ENCODE results near the gene SLC6A4. TPM values are rescaled to one million over a fixed set of nuclear protein-coding genes. Genes with fewer than 3 reads are reported as not detected.

SLC6A4 gene
- total and polyA plus RNA-seq, 2 experiments from 2014 or later: 0.06 to 0.14 TPM

DNA sequence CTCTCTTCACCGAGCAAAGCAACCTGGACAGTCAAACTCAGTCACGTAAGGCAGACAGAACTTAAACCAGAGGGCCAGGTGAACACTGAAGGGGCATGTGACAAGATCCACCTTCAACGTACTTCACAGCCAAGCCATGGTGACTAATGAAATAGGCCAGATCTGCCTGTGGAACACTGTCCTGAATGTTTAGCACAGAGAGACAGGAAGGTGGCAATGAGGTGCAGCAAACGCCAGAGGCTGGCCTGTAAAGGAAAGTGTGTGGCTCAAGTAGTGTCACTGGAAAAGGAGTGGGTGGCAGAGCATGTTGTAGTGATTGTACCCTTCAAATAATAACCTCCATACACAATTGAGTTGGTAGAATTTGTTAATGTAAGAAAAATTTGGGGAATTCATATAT is 38.1 kb downstream of the SLC6A4 start (continued):
- TF ChIP-seq ZNF462 (CRISPR knock-in tag; IDR thresholded peaks at IDR 0.05) (no peak), EZH2 (IDR thresholded peaks at IDR 0.05; ENCODE audit: low read depth, unreplicated experiment) (no peak), STAT1 (IDR thresholded peaks at IDR 0.05; ENCODE audit: unreplicated experiment) (no peak), ZNF331 (CRISPR knock-in tag; IDR thresholded peaks at IDR 0.05; ENCODE audit: low read depth) (no peak)
- TF ChIP-seq, protein P1, sequence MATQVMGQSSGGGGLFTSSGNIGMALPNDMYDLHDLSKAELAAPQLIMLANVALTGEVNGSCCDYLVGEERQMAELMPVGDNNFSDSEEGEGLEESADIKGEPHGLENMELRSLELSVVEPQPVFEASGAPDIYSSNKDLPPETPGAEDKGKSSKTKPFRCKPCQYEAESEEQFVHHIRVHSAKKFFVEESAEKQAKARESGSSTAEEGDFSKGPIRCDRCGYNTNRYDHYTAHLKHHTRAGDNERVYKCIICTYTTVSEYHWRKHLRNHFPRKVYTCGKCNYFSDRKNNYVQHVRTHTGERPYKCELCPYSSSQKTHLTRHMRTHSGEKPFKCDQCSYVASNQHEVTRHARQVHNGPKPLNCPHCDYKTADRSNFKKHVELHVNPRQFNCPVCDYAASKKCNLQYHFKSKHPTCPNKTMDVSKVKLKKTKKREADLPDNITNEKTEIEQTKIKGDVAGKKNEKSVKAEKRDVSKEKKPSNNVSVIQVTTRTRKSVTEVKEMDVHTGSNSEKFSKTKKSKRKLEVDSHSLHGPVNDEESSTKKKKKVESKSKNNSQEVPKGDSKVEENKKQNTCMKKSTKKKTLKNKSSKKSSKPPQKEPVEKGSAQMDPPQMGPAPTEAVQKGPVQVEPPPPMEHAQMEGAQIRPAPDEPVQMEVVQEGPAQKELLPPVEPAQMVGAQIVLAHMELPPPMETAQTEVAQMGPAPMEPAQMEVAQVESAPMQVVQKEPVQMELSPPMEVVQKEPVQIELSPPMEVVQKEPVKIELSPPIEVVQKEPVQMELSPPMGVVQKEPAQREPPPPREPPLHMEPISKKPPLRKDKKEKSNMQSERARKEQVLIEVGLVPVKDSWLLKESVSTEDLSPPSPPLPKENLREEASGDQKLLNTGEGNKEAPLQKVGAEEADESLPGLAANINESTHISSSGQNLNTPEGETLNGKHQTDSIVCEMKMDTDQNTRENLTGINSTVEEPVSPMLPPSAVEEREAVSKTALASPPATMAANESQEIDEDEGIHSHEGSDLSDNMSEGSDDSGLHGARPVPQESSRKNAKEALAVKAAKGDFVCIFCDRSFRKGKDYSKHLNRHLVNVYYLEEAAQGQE (IDR thresholded peaks at IDR 0.05; ENCODE audit: unreplicated experiment): no peak

- no peak overlapping the region for H3K27ac ChIP-seq (ENCODE audit: low read depth)
- no peaks in the 10 kb centered on the region for H3K36me3 Mint-ChIP-seq (ENCODE audit: low read depth)
- ATAC-seq: no peak
- H3F3A ChIP-seq (replicated peaks; ENCODE audit: low read depth): no peaks in the 10 kb centered on the region
- no peaks in the 10 kb centered on the region for H3K27me3 Mint-ChIP-seq (ENCODE audit: insufficient read depth, low read depth, poor library complexity)
- H3K27ac Mint-ChIP-seq: no peak overlapping the region
- no peaks in the 10 kb centered on the region for H3K9me2 ChIP-seq (ENCODE audit: insufficient read depth)
- H3K4me1 ChIP-seq (ENCODE audit: insufficient read depth): no peaks in the 10 kb centered on the region
- no peak overlapping the region for H3K4me2 ChIP-seq
- no peak for DNase-seq (ENCODE audit: low spot score)
- no peaks in the 10 kb centered on the region for H3K79me2 ChIP-seq (replicated peaks; ENCODE audit: insufficient read depth)
- no peaks in the 10 kb centered on the region for H3K27me3 ChIP-seq (ENCODE audit: insufficient read depth)
- H3K4me3 ChIP-seq: no peak overlapping the region
- no peaks in the 10 kb centered on the region for H4K20me1 ChIP-seq (replicated peaks; ENCODE audit: insufficient read depth)
- H2AFZ ChIP-seq: no peak overlapping the region
- peaks cover 2% of the 10 kb centered on the region; the same call in 1 of the 3 replicates for H3K4me1 Mint-ChIP-seq
- H3K36me3 ChIP-seq (ENCODE audit: insufficient read depth): no peaks in the 10 kb centered on the region
- H3K9me3 Mint-ChIP-seq: no peaks in the 10 kb centered on the region
- no peak for TF ChIP-seq EZH2phosphoT487 (IDR thresholded peaks at IDR 0.05; ENCODE audit: unreplicated experiment)
- TF ChIP-seq ETS1 (IDR thresholded peaks at IDR 0.05): no peak
- H3K4me3 Mint-ChIP-seq: no peak overlapping the region
Observed at GRCh38 chr17:30196504-30196903, 39.0 kb downstream of the SLC6A4 start.
